CD4-positive, alpha-beta T cell treated with Interferon alpha-2 for 1 hour (primary cell): ENCODE data around the gene FAM53A.
"Not testable (repeated sequence)": the region's sequence is repeated elsewhere in the genome, so short reads cannot be mapped to it uniquely, and the experiment has no call there.

Experiments
- DNase-seq, 2 donors: peaks; one replicate each; pipeline ENCODE4 v3.0.0-alpha.2; 2020 to 2022

The FAM53A gene

DNA sequence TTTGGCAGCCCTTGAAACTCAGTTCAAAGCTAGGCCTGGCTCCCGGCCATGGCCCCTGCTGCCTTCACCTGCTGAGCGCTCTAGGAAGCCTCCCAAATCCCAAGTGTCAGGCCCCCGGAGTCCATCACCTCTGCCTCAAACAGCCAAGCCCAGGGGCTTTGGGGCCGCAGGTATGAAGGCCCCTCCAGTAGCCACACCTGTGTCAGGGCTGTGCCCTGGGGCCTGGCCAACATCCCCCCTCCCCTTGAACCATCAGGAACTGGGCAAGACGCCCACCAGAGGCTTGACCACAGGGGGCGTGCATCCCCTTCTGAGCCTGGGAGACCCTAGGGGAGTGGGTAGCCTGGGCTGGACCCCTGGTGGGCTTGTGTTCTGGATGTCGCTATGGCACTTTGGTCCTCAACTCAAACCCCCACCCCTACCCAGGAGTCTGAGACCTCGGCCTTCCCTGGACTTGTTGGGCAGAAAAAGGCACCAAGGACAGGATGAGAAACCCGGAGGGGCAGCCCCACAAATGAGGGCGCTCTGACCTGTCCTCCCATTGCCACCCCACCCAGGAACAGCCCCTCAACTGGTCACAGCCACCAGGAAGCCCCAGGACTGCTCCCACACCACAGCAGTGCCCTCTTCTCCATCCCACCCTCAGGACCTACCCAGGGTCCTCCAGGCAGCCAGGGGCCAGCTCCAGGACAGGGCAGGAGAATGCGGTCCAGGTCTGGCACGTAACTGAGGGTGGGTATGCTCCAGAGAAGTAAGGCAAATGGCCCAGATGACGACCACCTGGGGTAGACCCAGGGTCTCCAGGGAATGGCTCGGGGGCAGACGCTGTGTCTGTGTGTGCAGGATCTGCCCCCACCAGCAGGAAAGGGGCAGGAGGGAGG is 32.2 kb upstream of the FAM53A start:
- no peak for DNase-seq

DNA sequence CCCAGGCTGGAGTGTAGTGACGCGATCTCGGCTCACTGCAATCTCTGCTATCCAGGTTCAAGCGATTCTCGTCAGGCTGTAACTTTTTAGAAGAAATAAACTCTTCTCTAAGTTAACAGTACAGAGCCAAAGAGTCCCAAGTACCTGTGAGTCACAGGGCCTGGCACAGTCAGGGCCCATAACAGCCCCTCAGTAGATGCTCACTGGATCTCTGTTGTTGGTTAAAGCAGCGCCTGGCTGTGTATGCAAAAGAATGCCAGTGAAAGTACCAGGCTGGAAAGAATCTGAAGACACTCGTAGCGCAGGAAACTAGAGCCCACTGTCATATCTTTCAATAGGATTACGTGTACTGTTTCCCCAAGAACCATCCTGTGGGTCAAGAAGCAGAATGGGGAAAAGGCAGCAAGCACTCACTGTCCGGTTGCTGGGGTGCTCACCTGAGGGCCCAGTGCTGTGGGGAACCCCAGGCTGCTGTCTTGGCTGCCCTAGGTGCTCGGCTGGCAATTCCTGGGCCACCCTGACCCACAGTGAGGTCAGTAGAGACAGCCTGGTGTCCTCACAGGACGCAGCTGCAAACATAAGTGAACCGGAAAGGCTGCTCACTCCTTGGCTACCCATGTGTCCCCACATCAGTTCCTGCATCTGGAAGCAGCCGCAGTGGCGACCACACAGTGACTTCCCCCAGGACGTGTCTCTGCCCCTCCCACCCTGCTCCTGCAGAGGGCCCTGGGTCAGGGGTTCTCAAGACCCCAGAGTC is 31.1 kb upstream of the FAM53A start:
- DNase-seq = peak in 1 of 2 donors; percentile 49

DNA sequence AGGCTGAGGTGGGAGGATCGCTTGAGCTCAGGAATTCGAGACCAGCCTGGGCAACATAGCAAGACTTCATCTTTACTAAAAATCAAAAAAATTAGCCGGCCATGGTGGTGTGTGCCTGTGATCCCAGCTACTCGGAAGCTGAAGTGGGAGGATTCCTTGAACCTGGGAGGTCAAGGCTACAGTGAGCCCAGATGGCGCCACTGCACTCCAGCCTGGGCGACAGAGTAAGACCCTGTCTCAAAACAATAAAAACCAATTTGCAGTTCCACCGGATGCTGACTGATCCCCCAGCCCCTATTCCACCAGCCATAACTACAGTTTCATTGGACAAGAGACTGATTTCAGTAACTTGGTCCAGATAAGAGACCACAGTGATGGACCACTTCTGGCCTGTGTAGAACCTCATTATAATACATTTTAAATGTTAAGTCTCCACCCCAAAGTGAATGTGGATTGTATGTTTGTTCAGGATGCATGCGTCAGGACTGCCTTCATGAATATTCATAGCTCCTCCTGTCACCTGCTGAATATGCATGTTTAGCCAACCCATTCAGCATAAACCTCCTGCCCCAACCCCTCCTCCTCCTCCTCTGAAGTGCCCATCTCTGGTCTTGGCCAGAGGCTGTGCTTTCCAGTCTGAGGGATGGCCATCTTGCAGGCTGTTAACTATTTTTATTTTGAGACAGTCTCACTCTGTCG is 30.3 kb upstream of the FAM53A start:
- no peak for DNase-seq

DNA sequence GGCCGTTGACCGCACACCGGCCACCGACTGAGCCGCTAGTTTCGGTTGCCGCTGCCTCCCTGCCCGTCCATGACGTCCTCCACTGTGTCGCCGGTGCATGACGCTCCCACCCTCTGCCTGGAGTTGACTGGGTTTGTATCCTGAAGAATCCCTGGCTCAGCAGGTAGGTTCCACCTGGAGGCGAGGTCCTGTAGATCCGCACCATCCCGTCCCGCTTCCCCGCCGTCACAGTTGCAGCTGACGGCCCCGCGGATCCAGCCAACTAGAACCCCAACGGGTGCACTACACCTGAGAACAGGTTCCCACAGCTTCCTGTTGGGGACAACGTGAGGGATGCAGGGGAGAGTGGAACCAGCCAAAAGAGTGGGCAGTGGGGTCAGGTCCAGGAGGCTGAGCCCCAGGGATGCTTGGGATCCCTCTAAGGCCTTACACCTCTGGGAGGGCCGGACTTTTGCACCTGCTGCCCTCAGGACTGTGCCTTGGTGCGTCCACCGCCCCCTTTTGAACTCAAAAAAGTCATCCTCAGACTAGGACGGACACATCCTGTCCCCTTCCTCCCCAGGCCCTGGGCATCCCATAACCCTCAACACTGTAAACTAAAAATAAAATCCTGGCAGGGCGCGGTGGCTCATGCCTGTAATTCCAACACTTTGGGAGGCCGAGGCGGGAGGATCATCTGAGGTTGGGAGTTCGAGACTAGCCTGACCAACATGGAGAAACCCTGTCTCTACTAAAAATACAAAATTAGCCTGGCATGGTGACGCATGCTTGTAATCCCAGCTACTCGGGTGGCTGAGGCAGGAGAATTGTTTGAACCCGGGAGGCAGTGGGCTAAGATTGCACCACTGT is 29.1 kb upstream of the FAM53A start:
- no peak for DNase-seq

DNA sequence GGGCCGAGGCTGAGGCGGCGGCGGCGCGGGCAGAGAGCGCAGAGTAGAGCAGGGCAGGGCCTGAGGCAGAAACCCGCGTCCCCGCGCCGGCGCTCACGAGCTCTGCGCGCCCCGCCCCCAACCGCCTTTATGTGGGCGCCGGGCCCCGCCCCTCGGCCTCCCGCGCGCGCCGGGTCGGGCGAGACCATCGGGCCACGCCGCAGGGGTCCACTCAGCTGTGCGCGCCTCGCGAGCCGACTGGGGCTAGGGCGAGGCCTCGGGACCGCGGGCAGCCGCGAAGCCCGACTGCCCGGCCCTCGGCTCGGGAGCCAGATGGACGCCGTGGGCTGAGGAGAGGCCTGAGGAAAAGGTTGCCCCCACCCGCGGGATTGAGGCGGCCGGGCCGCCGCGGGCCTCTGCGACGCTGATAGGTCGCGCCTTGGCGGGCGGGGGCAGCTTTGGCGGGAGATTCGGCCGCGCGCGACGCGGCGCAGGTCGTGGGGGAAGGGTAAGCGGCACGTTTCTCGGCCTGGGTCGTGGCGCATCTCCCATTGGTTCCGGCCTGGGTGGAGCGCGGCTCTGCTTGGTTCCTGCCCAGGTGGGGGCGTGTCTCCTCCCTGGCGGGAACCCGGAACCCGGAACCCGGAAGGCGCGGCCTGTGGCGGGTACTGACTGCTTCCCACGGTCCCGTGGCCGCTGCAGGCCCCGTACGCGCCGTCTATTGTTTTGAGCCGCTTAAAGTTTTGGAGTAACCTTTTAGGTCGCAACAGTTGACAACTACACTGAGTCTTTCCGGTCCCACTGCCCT is 28.3 kb upstream of the FAM53A start, which contains the start of gene SLBP:
TSS of gene SLBP (minus strand) at position 104 of the 787 bp plus-strand sequence. CDS start 131 bp downstream, outside the sequence.
- peak; percentile 98 to 99 for DNase-seq

DNA sequence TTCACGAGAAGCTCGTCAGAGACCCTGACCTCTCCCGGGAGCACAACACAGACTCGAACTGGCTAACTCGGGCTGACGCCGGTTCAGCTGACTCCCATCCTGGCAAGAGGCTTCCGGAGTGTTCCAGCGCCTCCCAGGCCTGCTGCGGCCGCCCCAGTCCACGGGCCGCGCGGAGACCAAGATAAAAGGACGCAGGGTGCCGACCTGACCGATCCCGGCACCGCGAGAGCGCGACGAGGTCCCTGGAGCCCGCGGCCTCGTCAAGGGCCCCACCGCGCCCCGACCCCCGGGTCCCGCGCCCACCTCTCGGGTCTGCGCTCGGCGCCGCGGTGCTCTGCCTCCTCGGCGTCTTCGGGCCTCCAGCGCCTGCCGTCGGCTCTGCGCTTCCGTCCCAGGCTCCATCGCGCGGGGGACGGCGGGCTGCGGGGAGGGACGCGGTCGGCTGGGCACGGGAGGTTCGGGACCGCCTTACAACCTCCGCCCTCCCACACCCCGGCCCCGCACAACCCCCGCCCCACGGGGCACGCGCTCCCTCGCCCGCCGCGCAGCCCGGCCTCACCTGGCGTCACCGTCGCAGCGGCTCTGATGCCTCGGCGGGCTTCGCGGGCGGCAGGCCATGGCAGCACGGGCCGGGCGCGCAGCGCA is 27.6 kb upstream of the FAM53A start:
- peak in 1 of 2 donors; percentile 42 for DNase-seq

DNA sequence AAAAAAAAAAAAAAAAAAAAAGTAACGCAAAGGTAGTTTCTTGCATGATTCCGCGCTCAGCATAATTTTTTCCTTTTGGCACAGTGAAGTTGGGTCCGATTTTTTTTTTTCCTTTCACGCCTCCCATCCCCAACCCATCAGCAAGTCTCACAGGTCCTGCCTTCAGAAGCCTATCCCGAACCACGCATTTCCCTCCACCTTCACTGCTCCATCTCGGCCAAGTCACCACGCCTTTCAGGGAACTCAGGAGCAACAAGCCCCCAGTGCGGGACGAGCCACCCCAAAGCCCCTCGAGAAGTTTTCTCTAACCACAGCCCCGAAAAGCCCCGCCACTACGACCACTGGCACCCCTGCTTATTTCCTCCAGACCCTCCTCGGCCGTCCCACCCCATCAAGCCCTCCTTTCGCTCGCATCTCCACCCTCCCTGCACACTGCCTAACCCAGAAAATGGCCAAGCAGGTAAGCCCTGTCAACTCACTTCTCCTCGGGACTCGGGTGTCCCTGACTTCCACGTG is 27.0 kb upstream of the FAM53A start:
- DNase-seq = no peak

DNA sequence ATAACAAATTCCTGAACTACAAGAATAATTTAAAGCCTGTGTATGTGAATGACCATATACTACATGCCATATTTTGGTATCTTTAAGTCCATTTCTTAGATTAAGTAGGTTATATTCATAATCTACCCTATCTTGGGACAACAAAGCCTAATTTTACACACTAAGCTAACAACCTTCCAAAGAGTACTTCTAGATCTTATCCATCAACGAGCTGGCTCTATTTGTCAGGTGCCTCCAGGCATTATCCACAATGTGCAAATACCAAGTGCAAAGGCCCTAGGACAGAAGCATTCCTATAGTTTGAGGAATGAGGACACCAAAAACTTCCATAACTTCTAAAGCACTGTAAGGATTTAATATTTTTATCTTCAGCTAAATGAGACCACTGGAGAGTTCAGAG is 24.5 kb upstream of the FAM53A start:
- DNase-seq = no peak

DNA sequence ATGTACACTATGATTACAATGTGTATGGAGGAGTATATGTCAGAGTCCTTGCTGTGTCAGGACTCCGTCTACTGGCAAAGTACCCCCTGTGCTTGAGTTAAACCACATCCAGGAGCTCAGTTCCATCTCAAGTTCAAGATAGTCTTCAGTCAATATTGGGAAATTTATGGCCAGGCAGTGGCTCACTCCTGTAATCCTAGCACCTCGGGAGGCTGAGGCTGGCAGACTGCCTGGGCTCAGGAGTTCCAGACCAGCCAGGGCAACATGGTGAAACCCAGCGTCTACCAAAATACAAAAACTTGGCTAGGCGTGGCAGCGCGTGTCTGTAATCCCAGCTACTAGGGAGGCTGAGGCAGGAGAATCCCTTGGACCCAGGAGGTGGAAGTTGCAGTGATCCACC is 22.2 kb upstream of the FAM53A start:
- DNase-seq = no peak

DNA sequence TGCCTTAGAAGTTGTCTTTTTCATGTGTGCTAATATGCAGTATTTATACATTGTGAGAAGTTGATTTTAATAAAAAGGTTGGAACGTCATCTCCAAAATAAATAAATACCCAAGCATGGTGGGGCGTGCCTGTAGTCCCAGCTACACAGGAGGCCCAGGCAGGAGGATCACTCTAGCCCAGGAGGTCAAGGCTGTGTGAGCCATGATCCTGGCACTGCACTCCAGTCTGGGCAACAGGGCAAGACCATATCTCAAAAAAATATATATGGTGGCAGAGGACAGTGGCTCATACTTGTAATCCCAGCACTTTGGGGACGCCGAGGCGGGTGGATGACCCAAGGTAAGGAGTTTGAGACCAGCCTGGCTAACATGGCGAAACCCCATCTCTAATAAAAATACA is 21.6 kb upstream of the FAM53A start:
- no peak for DNase-seq

DNA sequence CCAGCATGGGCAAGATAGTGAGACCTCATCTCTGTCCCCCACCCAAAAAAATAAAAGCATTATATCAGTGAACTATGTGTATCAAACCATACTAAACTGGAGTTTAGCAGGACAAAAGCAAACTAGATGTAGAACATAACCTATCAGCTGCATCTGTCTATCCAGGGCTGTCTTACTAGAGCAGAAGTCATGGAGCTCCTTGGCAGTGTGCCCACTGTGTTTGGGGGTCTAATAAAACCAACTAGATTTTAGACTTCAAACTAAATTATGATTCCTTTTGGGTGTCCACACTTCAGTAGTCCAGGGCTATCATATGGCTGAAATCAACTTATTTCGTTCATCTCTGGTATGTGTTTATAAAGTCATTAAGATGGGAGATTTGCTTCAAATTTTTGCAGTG is 19.8 kb upstream of the FAM53A start:
- no peak for DNase-seq

DNA sequence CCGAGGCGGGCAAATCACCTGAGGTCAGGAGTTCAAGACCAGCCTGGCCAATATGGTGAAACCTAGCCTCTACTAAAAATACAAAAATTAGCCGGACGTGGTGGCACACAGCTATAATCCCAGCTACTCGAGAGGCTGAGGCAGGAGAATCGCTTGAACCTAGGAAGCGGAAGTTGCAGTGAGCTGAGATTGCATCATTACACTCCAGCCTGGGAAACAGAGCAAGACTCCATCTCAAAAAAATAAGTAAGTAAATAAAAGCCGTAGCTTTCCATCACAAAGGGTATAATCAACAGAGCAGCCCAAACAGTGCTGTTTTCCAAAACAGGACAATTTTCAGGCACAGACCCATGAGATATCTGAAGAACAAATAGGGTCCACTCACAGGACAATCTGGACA is 17.6 kb upstream of the FAM53A start:
- DNase-seq = not testable (repeated sequence)

DNA sequence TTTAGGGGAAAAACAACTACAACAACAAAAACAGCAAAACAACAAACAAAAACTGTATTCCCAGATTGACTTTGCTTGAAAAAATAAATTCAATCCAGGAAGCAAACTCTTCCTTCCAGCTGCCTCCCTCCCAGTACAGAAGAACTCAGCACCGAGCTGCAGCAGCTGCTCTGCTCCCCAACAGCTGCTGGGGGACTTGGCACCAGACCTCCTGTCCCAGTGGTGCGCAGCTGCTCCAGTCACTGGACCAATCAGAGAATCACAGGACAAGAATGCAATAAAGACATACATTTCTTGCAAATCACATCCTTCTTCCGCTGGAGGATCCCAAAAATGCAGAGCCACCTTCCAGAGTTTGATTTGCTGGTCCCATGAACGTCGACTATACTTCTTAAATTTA is 11.8 kb upstream of the FAM53A start:
- no peak for DNase-seq

DNA sequence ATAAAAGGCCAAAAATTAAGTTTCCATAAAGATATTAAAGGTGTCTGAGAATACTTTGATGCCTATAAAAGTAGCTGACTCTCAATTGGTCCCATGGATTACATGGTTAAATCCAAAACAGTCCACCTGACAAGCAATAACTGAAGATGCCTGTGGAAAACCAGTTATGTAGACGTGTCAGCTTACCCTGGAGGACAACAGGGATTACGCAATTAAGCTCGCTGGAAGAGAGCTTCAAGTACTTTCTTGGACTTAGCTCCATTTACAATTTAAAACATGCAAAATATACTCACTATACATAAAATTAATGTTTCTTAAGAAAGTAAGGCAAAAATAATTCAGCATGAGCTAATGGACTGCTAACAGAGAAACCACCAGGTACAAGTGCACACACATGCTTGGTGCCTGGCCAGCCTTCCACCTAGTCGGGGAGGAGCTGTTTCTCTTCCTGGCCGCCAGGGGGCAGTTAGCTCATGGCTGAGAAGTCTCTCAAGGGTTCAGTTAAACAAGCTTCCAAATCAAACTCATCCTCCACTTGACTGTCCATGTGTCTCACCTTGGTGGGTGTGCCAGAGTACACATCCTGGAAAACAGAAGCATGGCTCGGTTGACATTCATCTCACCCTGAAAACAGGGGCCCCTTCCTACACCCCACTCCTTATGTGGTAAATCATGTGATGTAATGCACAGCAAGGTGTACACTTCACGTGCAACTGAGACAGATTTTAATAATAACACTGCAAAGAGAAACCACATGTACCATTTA is 9.2 kb upstream of the FAM53A start:
- DNase-seq = peak; percentile 81 to 86

DNA sequence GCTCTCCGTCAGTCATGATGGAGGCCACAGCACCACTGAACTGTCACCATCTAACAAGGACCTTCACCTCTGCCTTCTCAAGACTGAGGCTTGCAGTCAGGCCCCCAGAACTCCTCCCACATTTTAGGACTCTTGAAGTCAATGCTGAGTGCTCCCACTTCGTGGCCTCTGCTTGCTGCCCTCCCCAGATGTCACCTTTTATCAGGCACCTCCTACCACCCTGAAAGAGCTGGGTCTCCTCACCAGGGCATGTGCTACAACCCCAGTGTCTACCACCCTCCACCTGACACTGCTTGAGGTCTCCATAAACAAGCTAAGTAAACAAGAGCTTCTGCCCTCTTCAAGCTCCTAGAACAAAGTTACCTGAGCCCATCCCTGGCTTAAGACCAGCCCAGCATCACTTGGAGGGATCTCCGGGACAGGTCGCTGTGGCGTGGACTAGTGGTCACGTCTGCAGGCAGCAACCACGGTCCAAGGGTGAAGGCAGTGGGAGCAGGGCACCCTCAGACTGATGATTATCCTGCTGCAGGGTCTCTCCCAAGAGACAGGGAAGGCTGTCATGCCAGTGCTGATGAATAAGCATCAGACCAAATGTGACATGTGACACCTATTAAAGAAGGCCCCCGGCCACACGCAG is 7.7 kb upstream of the FAM53A start:
- DNase-seq = no peak

DNA sequence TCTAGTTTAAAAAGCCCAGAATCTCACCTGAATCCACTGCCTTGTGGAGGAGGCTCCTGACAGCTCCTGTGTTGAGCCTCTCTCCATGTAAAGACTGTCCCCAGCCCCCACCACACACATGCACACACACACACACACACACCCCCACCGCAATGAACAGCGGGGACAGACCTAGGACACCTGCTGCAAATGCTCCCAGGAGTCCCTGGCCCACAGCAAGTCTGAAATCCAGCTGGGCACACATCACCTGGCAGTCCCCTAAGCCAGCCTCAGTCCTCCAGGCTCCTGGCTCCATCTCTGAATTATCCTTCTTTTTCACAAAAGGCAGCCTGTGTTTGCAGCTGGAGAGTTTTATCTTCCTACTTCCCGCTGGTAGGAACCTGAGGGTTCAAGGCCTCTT is 6.6 kb upstream of the FAM53A start:
- DNase-seq = no peak

DNA sequence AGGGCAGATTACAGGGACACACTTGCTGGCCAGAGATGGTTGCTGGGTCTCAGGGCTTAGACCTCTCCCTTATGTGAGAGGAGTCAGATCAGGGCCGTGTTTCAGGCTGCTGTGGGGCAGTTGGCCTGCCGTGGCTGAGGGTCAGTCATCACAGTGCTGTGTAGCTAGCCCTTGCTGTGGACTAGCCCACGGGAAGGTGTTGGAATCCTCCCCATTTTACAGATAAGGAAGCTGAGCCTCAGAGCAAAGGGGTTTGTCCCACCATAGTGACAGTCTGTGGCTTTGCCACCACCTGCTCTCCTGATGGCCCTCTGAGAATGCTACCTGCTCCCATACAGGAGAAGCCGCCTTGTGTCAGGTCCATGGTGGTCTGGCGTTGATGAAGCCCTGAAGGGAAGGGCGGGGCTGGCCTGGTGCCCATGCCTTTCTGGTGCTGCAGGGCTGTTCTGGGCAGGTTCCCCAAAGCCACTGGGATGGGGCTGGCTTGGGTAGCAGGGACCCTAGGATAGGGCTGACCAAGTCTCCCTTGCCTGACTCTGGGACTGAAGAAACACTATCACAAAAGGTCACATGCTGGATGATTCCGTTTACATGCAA is 2.4 kb upstream of the FAM53A start:
- no peak for DNase-seq

DNA sequence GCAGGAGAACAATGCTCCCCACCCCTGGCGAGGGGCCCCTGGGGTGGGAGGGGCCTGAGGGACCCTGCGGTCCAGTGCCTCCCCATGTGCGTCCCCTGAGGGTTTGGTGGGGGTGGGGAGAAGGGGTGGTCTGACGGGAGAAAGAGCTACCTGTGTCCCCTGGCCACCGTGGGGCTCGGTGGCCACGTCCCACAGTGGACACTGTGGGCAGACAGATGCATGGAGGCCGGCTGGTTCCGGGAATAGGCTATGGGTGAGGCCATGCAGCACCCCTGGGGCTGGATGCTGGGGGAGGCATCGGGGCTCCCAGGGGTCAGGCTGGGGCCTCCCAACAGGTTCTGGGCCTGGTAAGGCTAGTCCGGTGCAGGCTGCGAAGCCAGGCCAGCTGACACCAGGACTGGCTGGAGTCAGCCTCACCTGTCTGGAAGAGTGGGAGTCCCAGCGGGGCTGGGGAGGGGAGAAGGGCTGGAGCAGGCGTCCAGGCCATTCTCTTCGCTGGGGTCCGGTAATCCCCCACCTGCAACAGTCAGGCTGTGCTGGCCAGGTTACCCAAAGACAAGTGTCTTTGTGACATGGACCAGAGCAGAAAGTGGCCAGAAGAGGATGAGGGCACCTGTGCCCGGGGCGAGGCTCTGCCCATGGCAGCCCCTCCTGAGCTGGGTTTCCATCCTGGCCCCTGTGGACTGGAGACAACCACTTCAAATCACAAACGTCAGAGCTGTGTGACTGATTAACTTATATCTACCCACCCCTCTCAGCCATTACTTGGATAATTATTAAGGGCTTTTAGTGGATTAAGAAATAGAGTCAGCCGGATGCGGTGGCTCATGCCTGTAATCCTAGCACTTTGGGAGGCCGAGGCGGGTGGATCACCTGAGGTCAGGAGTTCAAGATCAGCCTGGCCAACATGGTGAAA is 1.4 kb upstream of the FAM53A start:
- no peak for DNase-seq
